Measurements from ENCODE around the gene ADAMTS8. TPM values are rescaled to one million over a fixed set of nuclear protein-coding genes. Genes with fewer than 3 reads are reported as not detected.

Gene ADAMTS8
- total and polyA plus RNA-seq, 2 donors (not counting 3 experiments of a cell fraction or from before 2014, with no cell fraction given) = not detected

DNA sequence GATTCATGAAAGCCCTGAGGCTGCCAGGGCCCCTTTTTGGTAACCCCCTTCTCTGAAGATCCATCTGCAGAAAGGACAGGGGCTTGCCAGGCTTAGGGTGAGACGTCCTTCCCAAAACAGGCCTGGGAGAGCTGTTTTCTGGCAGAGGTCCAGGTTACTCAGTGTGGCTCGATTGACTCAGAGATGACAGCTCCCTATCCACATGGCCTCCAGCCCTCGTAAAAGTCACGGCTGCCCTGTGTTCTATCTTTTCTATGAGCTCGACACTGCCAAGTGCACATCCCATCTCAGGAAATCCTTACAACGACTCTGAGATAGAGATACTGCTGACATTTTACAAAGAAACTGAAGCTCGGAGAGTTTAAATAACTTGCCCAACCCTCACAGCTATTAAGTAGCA, 20.4 kb downstream of the ADAMTS8 start:
- FAIRE-seq = no peak
- H3K4me1 ChIP-seq (ENCODE audit: control insufficient read depth, extremely low read depth, insufficient read depth, low read length) = no peaks in the 10 kb centered on the region
- H3K4me2 ChIP-seq (ENCODE audit: insufficient read depth, low read length) = no peak overlapping the region
- no peaks in the 10 kb centered on the region for H3K79me2 ChIP-seq (ENCODE audit: control insufficient read depth, insufficient read depth, low read length)
- no peaks in the 10 kb centered on the region for H3K9me3 ChIP-seq (replicated peaks; ENCODE audit: control insufficient read depth, insufficient read depth, low read length)
- no peak overlapping the region for H3K9ac ChIP-seq (replicated peaks; ENCODE audit: extremely low read depth, insufficient read depth, low read length)
- CTCF ChIA-PET = no interaction called here
- dilution Hi-C loops (cut with MboI; ENCODE audit: extremely low pct_ligation_motif_present, low sequenced_read_pairs) = no loop called here
- TF ChIP-seq POLR2A (IDR thresholded peaks at IDR 0.05; ENCODE audit: low read depth, low read length) (no peak), POLR2AphosphoS5 (IDR thresholded peaks at IDR 0.05; ENCODE audit: insufficient read depth, low read depth, low read length) (no peak), EZH2 (IDR thresholded peaks at IDR 0.05; ENCODE audit: borderline replicate concordance, low read depth, low read length, severe bottlenecking) (no peak), MAX (IDR thresholded peaks at IDR 0.05; ENCODE audit: insufficient read depth, insufficient read length) (no peak), JUN (IDR thresholded peaks at IDR 0.05; ENCODE audit: borderline replicate concordance, insufficient read depth, insufficient read length, low read depth) (no peak), MYC (IDR thresholded peaks at IDR 0.05; ENCODE audit: low read depth, low read length) (no peak), FOS (IDR thresholded peaks at IDR 0.05; ENCODE audit: borderline replicate concordance, insufficient read depth, low read length) (no peak)
- TF ChIP-seq, protein P1, sequence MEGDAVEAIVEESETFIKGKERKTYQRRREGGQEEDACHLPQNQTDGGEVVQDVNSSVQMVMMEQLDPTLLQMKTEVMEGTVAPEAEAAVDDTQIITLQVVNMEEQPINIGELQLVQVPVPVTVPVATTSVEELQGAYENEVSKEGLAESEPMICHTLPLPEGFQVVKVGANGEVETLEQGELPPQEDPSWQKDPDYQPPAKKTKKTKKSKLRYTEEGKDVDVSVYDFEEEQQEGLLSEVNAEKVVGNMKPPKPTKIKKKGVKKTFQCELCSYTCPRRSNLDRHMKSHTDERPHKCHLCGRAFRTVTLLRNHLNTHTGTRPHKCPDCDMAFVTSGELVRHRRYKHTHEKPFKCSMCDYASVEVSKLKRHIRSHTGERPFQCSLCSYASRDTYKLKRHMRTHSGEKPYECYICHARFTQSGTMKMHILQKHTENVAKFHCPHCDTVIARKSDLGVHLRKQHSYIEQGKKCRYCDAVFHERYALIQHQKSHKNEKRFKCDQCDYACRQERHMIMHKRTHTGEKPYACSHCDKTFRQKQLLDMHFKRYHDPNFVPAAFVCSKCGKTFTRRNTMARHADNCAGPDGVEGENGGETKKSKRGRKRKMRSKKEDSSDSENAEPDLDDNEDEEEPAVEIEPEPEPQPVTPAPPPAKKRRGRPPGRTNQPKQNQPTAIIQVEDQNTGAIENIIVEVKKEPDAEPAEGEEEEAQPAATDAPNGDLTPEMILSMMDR (IDR thresholded peaks at IDR 0.05; ENCODE audit: extremely low read depth in 1 of 2, insufficient read depth in 1 of 2, low read depth in 1 of 2, low read length in 2 of 2) = no peak
- H4K20me1 ChIP-seq (replicated peaks; ENCODE audit: control insufficient read depth, extremely low read depth, insufficient read depth, low read length) = no peaks in the 10 kb centered on the region
- H2AFZ ChIP-seq (ENCODE audit: low read depth, low read length) = no peak overlapping the region
- H3K9me1 ChIP-seq (replicated peaks; ENCODE audit: control insufficient read depth, extremely low read depth, insufficient read depth, low read length) = no peaks in the 10 kb centered on the region
- no peak overlapping the region for H3K27ac ChIP-seq (ENCODE audit: insufficient read depth, low read depth, low read length)
- DNase-seq (ENCODE audit: low read depth, low spot score) = no peak
- BruUV-seq (replicated peaks) = no TSS peak
- intact Hi-C loops (cut with micrococcal nuclease) = no loop called here
- no peaks in the 10 kb centered on the region for H3K36me3 ChIP-seq (ENCODE audit: control insufficient read depth in 2 of 2, extremely low read depth in 1 of 2, insufficient read depth in 2 of 2, low read length in 2 of 2)
- H3K27me3 ChIP-seq (ENCODE audit: control insufficient read depth in 2 of 2, insufficient read depth in 2 of 2, low read length in 2 of 2) = no peaks in the 10 kb centered on the region
- POLR2A ChIA-PET = no interaction called here
- H3K4me3 ChIP-seq (replicated peaks in 1 of 3; ENCODE audit: insufficient read depth in 1 of 3, low read depth in 1 of 3, low read length in 3 of 3) = no peak overlapping the region

Measured in endothelial cell of umbilical vein (primary cell).